Panc1 (cell line): ENCODE measurements around the gene SMG6.

Experiments
- CTCF ChIP-seq: fragments of 450-650 bp; IDR thresholded peaks from 2 replicates; pipeline ENCODE4 v1.5.1; 2017; ENCODE audit warnings: mild to moderate bottlenecking
- POLR2AphosphoS5 ChIP-seq: IDR thresholded peaks from 2 replicates; pipeline ENCODE4 v1.6.1; 2012; ENCODE audit warnings: mild to moderate bottlenecking, low read depth, low read length, moderate library complexity
- REST ChIP-seq, 2 experiments: IDR thresholded peaks; 2 replicates each; pipeline ENCODE4 v1.6.1; 2011 to 2012; ENCODE audit warnings: low read depth in 2 of 2, control low read depth in 1 of 2, low read length in 1 of 2, mild to moderate bottlenecking in 1 of 2, moderate library complexity in 1 of 2; ENCODE audit not compliant: insufficient read depth in 1 of 2
- SIN3A ChIP-seq: IDR thresholded peaks from 2 replicates; pipeline ENCODE4 v1.6.1; 2012; ENCODE audit warnings: low read depth, mild to moderate bottlenecking, low read length, moderate library complexity, borderline replicate concordance; ENCODE audit not compliant: insufficient read depth
- TCF7L2 ChIP-seq: IDR thresholded peaks from 2 replicates; pipeline ENCODE4 v1.6.1; 2011; ENCODE audit warnings: mild to moderate bottlenecking, low read depth, low read length, inconsistent platforms

- TF ChIP-seq TCF7L2 (no peak), CTCF (no peak), REST (IDR thresholded peaks at IDR 0.05; ENCODE audit: insufficient read depth in 1 of 2, low read depth in 2 of 2, low read length in 1 of 2) (no peak), POLR2AphosphoS5 (no peak), SIN3A (no peak)
These were observed 237.6 kb downstream of the SMG6 start for GRCh38 chr17:2065949-2066400.
